GM23248 (cell line): Measurements from ENCODE around the gene XBP1. TPM values are rescaled to one million over a fixed set of nuclear protein-coding genes. Genes with fewer than 3 reads are reported as not detected.
A peak's percentile ranks its signal among the peaks of the same experiment; 100 is the strongest.

Source experiments
- DNase-seq: peaks from one replicate; pipeline ENCODE4 v3.0.0-alpha.2; 2015
- H2AFZ ChIP-seq: fragments of 200-600 bp; sonication (generic); 2 replicates; pipeline ENCODE4 v1.6.1; 2016; ENCODE audit warnings: antibody characterized with exemption
- H3F3A ChIP-seq: fragments of 200-600 bp; sonication (generic); 2 replicates; pipeline ENCODE4 v1.6.1; 2016; ENCODE audit warnings: mild to moderate bottlenecking, antibody characterized with exemption, mixed run types; ENCODE audit not compliant: insufficient read depth
- H3K27ac ChIP-seq: fragments of 200-600 bp; sonication (generic); 2 replicates; pipeline ENCODE4 v1.5.1; 2016; ENCODE audit warnings: mild to moderate bottlenecking
- H3K27me3 ChIP-seq: fragments of 200-600 bp; sonication (generic); replicated peaks from 2 replicates; pipeline ENCODE4 v1.6.1; 2016; ENCODE audit warnings: mild to moderate bottlenecking; ENCODE audit not compliant: insufficient read depth
- H3K36me3 ChIP-seq: fragments of 200-600 bp; sonication (generic); 2 replicates; pipeline ENCODE4 v1.6.1; 2016; ENCODE audit warnings: low read depth, mild to moderate bottlenecking
- H3K4me1 ChIP-seq: fragments of 200-600 bp; sonication (generic); 2 replicates; pipeline ENCODE4 v1.6.1; 2016; ENCODE audit warnings: mild to moderate bottlenecking; ENCODE audit not compliant: insufficient read depth
- H3K4me2 ChIP-seq: fragments of 200-600 bp; sonication (generic); one replicate; pipeline ENCODE4 v1.6.1; 2016; ENCODE audit warnings: mild to moderate bottlenecking; ENCODE audit not compliant: unreplicated experiment
- H3K4me3 ChIP-seq: fragments of 200-600 bp; sonication (generic); 2 replicates; pipeline ENCODE4 v1.5.1; 2016; ENCODE audit warnings: mild to moderate bottlenecking
- H3K79me2 ChIP-seq: fragments of 200-600 bp; sonication (generic); 2 replicates; pipeline ENCODE4 v1.6.1; 2016; ENCODE audit warnings: mild to moderate bottlenecking; ENCODE audit not compliant: insufficient read depth
- H3K9ac ChIP-seq: fragments of 200-600 bp; sonication (generic); 2 replicates; pipeline ENCODE4 v1.6.1; 2016; ENCODE audit warnings: mild to moderate bottlenecking
- H3K9me2 ChIP-seq: fragments of 200-600 bp; sonication (generic); 2 replicates; pipeline ENCODE4 v1.6.1; 2016; ENCODE audit warnings: mixed run types, mild to moderate bottlenecking, moderate library complexity; ENCODE audit not compliant: insufficient read depth
- H3K9me3 ChIP-seq: fragments of 200-600 bp; sonication (generic); one replicate; pipeline ENCODE4 v1.6.1; 2017; ENCODE audit warnings: low read depth
- H4K20me1 ChIP-seq: fragments of 200-600 bp; sonication (generic); 2 replicates; pipeline ENCODE4 v1.6.0; 2016; ENCODE audit not compliant: insufficient read depth
- EZH2 ChIP-seq: fragments of 200-600 bp; sonication (generic); IDR thresholded peaks from 2 replicates; pipeline ENCODE4 v1.6.1; 2018; ENCODE audit warnings: antibody characterized with exemption, mild to moderate bottlenecking; ENCODE audit not compliant: insufficient read depth, poor library complexity, severe bottlenecking
- EZH2phosphoT487 ChIP-seq: fragments of 200-600 bp; sonication (generic); IDR thresholded peaks from 2 replicates; pipeline ENCODE4 v1.6.1; 2018; ENCODE audit warnings: antibody characterized with exemption, moderate library complexity, mild to moderate bottlenecking, low read depth; ENCODE audit not compliant: insufficient read depth
- WGBS, 2 experiments: methylation state at CpG; one replicate each; pipeline ENCODE4 v1.1.6; 2015 to 2017; ENCODE audit warnings: low lambda C conversion rate in 2 of 2, low coverage in 1 of 2; ENCODE audit errors: missing lambda C conversion rate in 2 of 2; 5-methylcytosine and 5-hydroxymethylcytosine counted together
- in situ Hi-C: fragments of 300-500 bp; cut with MboI; formaldehyde crosslinking; loops from 2 replicates; pipeline ENCODE4 v1.15.0; 2020
- polyA plus RNA-seq: library from polyadenylated mRNA; unstranded; fragments of >200 nt; fragmentation: Nextera tagmentation; extraction: Ambion mirVana; gene quantifications from 2 replicates; pipeline ENCODE4 v1.2.1, GENCODE V29; 2016
- total RNA-seq: library from RNA; depleted of rRNA; stranded (reverse); fragments of >200 nt; shearing (Covaris generic); gene quantifications from 2 replicates; pipeline ENCODE4 v1.2.3, GENCODE V29; 2014

The XBP1 gene
- total and polyA plus RNA-seq, 2 experiments from 2014 or later = 256 to 324 TPM

- DNase-seq = no peak
- H3K36me3 ChIP-seq = peaks cover 55% of the 10 kb centered on the region
- 96 to 97% methylated on average over 4 of the region's 4 CpGs for WGBS, 2 experiments
- no peaks in the 10 kb centered on the region for H3K4me1 ChIP-seq
- no peak overlapping the region for H2AFZ ChIP-seq
- no peaks in the 10 kb centered on the region for H3K9me3 ChIP-seq
- no peak overlapping the region for H3K4me3 ChIP-seq
- TF ChIP-seq EZH2 (no peak), EZH2phosphoT487 (no peak)
- peaks cover 66% of the 10 kb centered on the region for H3K79me2 ChIP-seq
- in situ Hi-C loops = no loop called here
- H3K27ac ChIP-seq = no peak overlapping the region
- peaks cover 8% of the 10 kb centered on the region; the same call in 1 of the 2 replicates for H3F3A ChIP-seq
- H3K9ac ChIP-seq = no peak overlapping the region
- no peaks in the 10 kb centered on the region for H3K9me2 ChIP-seq
- H3K27me3 ChIP-seq = no peaks in the 10 kb centered on the region
- H3K4me2 ChIP-seq = no peak overlapping the region
- H4K20me1 ChIP-seq = peaks cover 8% of the 10 kb centered on the region; the same call in 1 of the 2 replicates
These were observed 16.3 kb downstream of the XBP1 start for GRCh38 chr22:28783786-28784671.

DNA sequence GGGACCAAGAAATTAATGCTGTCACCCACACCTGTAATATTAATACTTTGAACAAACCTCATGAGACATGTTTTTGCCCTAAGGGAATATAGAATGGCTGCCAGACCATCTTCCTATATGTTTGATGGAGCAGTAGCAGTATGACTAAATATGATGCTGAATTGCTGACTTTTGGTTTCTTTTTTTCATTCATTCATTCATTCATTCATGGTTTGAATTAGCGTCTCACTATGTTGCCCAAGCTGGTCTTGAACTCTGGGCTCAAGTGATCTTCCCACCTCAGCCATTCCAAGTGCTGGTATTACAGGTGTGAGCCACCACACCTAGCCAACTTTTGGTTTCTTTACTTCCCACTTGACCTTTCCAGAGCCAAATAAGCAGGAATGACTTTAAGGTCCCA, 20.1 kb downstream of the XBP1 start:
- H3F3A ChIP-seq = no peaks in the 10 kb centered on the region
- H3K79me2 ChIP-seq = peaks cover 87% of the 10 kb centered on the region
- in situ Hi-C loops = no loop called here
- WGBS, 2 experiments = 95 to 100% methylated on average over 1 of the region's 1 CpG
- no peaks in the 10 kb centered on the region for H3K27me3 ChIP-seq
- no peaks in the 10 kb centered on the region for H3K9me2 ChIP-seq
- H3K4me3 ChIP-seq = no peak overlapping the region
- no peak overlapping the region for H3K4me2 ChIP-seq
- H2AFZ ChIP-seq = no peak overlapping the region
- H3K9me3 ChIP-seq = no peaks in the 10 kb centered on the region
- H4K20me1 ChIP-seq = peaks cover 8% of the 10 kb centered on the region; the same call in 1 of the 2 replicates
- no peak overlapping the region for H3K9ac ChIP-seq
- peaks cover 33% of the 10 kb centered on the region; the same call in 1 of the 2 replicates for H3K36me3 ChIP-seq
- no peak for DNase-seq
- H3K27ac ChIP-seq = no peak overlapping the region
- H3K4me1 ChIP-seq = no peaks in the 10 kb centered on the region
- no peak for TF ChIP-seq EZH2phosphoT487
- no peak for TF ChIP-seq EZH2

- no peak overlapping the region for H3K4me3 ChIP-seq
- H3K36me3 ChIP-seq = peaks cover 33% of the 10 kb centered on the region; the same call in 1 of the 2 replicates
- in situ Hi-C loops = no loop called here
- 89 to 91% methylated on average over 5 of the region's 5 CpGs for WGBS, 2 experiments
- H4K20me1 ChIP-seq = peaks cover 8% of the 10 kb centered on the region; the same call in 1 of the 2 replicates
- TF ChIP-seq EZH2phosphoT487 (no peak), EZH2 (no peak)
- H3F3A ChIP-seq = no peaks in the 10 kb centered on the region; the same call in 1 of the 2 replicates
- H3K79me2 ChIP-seq = peaks cover 87% of the 10 kb centered on the region
- H3K4me1 ChIP-seq = 0 out of 2 replicates have a peak, but pooled peaks cover under 1% of the 10 kb centered on the region
- H3K9me3 ChIP-seq = no peaks in the 10 kb centered on the region
- DNase-seq = no peak
- no peaks in the 10 kb centered on the region for H3K9me2 ChIP-seq
- H3K9ac ChIP-seq = no peak overlapping the region
- H3K27ac ChIP-seq = no peak overlapping the region
- H2AFZ ChIP-seq = no peak overlapping the region
- no peaks in the 10 kb centered on the region for H3K27me3 ChIP-seq
- H3K4me2 ChIP-seq = no peak overlapping the region
These were observed 20.5 kb downstream of the XBP1 start for GRCh38 chr22:28779833-28780232.

DNA sequence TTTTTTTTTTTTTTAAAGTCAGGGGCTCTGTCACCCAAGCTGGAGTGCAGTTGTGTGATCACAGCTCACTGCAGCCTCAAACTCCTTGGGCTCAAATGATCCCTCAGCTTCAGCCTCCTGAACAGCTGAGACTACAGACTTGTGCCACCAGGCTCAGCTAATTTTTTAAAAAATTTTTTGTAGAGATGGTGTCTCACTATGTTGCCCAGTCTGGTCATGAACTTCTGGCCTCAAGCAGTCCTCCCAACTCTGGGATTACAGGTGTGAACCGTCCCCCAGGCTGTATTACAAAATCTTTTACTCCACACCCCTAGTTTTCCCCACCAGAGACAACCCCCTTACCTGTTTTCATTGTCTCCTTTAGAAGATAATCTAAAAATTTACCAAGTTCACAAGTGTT, 26.0 kb downstream of the XBP1 start:
- Histone ChIP-seq H3K27me3 (no peaks in the 10 kb centered on the region), H2AFZ (no peak overlapping the region), H3K4me3 (peak overlapping the region; percentile 82), H3K9ac (no peak overlapping the region), H3K4me2 (peak overlapping the region; percentile 84), H3K4me1 (0 out of 2 replicates have a peak, but pooled peaks cover 8% of the 10 kb centered on the region), H3K9me3 (no peaks in the 10 kb centered on the region), H3K79me2 (peaks cover 58% of the 10 kb centered on the region), H3K27ac (peak overlapping the region; percentile 92), H3K9me2 (no peaks in the 10 kb centered on the region), H3F3A (peaks cover 12% of the 10 kb centered on the region), H4K20me1 (no peaks in the 10 kb centered on the region), H3K36me3 (peaks cover 17% of the 10 kb centered on the region)
- TF ChIP-seq EZH2phosphoT487 = no peak
- TF ChIP-seq EZH2 = no peak
- 90 to 100% methylated on average over 1 of the region's 1 CpG for WGBS, 2 experiments
- in situ Hi-C loops = no loop called here
- no peak for DNase-seq
